OCI-LY3 (cell line): ENCODE results near the gene MAML1.
"Not testable (repeated sequence)": the region's sequence is repeated elsewhere in the genome, so short reads cannot be mapped to it uniquely, and the experiment has no call there.

Source experiments
- H2AFZ ChIP-seq: fragments of 200-600, 300-600 bp; shearing (Covaris generic); 2 replicates; pipeline ENCODE4 v1.6.0; 2014; ENCODE audit warnings: antibody characterized with exemption, low read depth, low read length
- H3K27ac ChIP-seq: fragments of 200-600, 300-600 bp; sonication (generic); 2 replicates; pipeline ENCODE4 v1.5.1; 2014; ENCODE audit warnings: mild to moderate bottlenecking, low read length, moderate library complexity, mixed read lengths
- H3K27me3 ChIP-seq: fragments of 200-600, 300-600 bp; sonication (generic); 2 replicates; pipeline ENCODE4 v1.6.1; 2014; ENCODE audit warnings: low read depth, low read length, mixed read lengths
- H3K36me3 ChIP-seq: fragments of 200-600, 300-600 bp; sonication (generic); replicated peaks from 2 replicates; pipeline ENCODE3; 2014; ENCODE audit warnings: low read depth, low read length, mixed read lengths
- H3K4me1 ChIP-seq: fragments of 300-600, 200-600 bp; sonication (generic); 2 replicates; pipeline ENCODE4 v1.6.1; 2014; ENCODE audit warnings: low read length, mixed read lengths
- H3K4me2 ChIP-seq: fragments of 200-600, 300-600 bp; sonication (generic); 2 replicates; pipeline ENCODE4 v1.6.1; 2014; ENCODE audit warnings: low read length, mixed read lengths
- H3K4me3 ChIP-seq: fragments of 300-600, 200-600 bp; sonication (generic); 2 replicates; pipeline ENCODE4 v1.5.1; 2014; ENCODE audit warnings: antibody characterized with exemption, mild to moderate bottlenecking, low read length, moderate library complexity
- H3K79me2 ChIP-seq: fragments of 300-600, 200-600 bp; shearing (Covaris generic); 2 replicates; pipeline ENCODE4 v1.6.1; 2014; ENCODE audit warnings: mild to moderate bottlenecking, low read length, mixed read lengths
- H3K9ac ChIP-seq: fragments of 300-600, 200-600 bp; shearing (Covaris generic); 2 replicates; pipeline ENCODE4 v1.6.0; 2014; ENCODE audit warnings: mild to moderate bottlenecking, low read length, moderate library complexity
- H3K9me3 ChIP-seq: fragments of 200-600, 300-600 bp; shearing (Covaris generic); 2 replicates; pipeline ENCODE4 v1.6.1; 2014; ENCODE audit warnings: low read length, mixed read lengths; ENCODE audit not compliant: insufficient read depth
- H4K20me1 ChIP-seq: fragments of 200-600, 300-600 bp; sonication (generic); 2 replicates; pipeline ENCODE4 v1.6.1; 2016; ENCODE audit warnings: low read length, mixed read lengths; ENCODE audit not compliant: insufficient read depth
- EZH2phosphoT487 ChIP-seq: fragments of 200-600 bp; shearing (Covaris generic); IDR thresholded peaks from 2 replicates; pipeline ENCODE4 v1.6.1; 2018; ENCODE audit warnings: antibody characterized with exemption, mixed run types, low read depth
- TF ChIP-seq, protein P1 (sequence below): fragments of 200-600, 300-600 bp; sonication (generic); IDR thresholded peaks from 2 replicates; pipeline ENCODE4 v1.5.1; 2014; ENCODE audit warnings: antibody characterized with exemption, low read length, low read depth

MAML1 gene

DNA sequence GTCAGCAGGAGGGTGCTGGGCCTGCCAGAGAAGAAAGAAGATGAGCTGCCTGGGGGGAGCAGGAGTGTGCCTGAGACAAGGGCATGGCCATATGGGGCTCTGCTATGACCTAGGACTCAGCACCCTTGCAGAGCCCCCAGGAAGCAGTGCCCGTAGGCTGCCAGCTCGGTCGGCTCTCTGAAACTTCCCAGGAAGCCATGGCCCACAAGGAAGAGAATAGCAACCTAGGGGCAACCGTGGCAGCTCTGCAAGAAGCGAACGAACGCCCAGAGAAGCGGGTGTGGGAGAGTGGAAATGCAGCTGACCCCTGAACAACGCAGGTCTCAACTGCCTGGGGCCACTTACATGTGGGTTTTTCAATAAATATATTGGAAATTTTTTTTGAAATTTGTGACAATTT, 50.5 kb downstream of the MAML1 start:
- Histone ChIP-seq H3K9me3 (no peaks in the 10 kb centered on the region), H3K36me3 (peaks cover 3% of the 10 kb centered on the region), H3K79me2 (no peaks in the 10 kb centered on the region), H4K20me1 (no peaks in the 10 kb centered on the region), H3K27ac (no peak overlapping the region), H3K4me2 (no peak overlapping the region), H3K4me1 (no peaks in the 10 kb centered on the region), H3K27me3 (no peaks in the 10 kb centered on the region), H3K4me3 (no peak overlapping the region), H2AFZ (no peak overlapping the region), H3K9ac (no peak overlapping the region)
- no peak for TF ChIP-seq EZH2phosphoT487
- TF ChIP-seq, protein P1, sequence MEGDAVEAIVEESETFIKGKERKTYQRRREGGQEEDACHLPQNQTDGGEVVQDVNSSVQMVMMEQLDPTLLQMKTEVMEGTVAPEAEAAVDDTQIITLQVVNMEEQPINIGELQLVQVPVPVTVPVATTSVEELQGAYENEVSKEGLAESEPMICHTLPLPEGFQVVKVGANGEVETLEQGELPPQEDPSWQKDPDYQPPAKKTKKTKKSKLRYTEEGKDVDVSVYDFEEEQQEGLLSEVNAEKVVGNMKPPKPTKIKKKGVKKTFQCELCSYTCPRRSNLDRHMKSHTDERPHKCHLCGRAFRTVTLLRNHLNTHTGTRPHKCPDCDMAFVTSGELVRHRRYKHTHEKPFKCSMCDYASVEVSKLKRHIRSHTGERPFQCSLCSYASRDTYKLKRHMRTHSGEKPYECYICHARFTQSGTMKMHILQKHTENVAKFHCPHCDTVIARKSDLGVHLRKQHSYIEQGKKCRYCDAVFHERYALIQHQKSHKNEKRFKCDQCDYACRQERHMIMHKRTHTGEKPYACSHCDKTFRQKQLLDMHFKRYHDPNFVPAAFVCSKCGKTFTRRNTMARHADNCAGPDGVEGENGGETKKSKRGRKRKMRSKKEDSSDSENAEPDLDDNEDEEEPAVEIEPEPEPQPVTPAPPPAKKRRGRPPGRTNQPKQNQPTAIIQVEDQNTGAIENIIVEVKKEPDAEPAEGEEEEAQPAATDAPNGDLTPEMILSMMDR: no peak

DNA sequence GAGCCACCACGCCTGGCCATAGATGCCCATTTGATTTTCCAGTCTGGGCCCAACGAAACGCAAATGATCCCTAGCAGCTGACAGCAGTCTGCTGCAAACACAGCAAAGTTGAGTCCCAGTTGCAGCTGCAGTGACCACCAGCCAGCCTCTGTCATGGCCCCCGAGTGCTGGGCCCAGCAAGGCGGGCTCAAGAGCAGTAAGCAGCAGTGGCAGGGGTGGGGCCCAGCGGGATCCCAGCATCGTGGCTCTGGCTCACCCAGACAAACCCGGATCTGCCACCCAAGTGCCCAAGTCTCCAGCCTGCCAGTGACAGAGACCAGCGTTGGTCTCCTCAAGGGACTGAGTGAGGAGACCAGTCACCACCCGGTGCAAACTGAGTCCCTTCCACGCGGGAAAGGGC, 54.2 kb downstream of the MAML1 start:
- H3K4me1 ChIP-seq: no peaks in the 10 kb centered on the region
- H3K27me3 ChIP-seq: no peaks in the 10 kb centered on the region
- H4K20me1 ChIP-seq: no peaks in the 10 kb centered on the region
- no peaks in the 10 kb centered on the region for H3K9me3 ChIP-seq
- no peak overlapping the region for H3K27ac ChIP-seq
- no peak overlapping the region for H3K4me3 ChIP-seq
- no peak overlapping the region for H3K9ac ChIP-seq
- H3K79me2 ChIP-seq: no peaks in the 10 kb centered on the region
- no peaks in the 10 kb centered on the region for H3K36me3 ChIP-seq
- no peak overlapping the region for H2AFZ ChIP-seq
- no peak for TF ChIP-seq EZH2phosphoT487
- TF ChIP-seq, protein P1: no peak
- H3K4me2 ChIP-seq: no peak overlapping the region

DNA sequence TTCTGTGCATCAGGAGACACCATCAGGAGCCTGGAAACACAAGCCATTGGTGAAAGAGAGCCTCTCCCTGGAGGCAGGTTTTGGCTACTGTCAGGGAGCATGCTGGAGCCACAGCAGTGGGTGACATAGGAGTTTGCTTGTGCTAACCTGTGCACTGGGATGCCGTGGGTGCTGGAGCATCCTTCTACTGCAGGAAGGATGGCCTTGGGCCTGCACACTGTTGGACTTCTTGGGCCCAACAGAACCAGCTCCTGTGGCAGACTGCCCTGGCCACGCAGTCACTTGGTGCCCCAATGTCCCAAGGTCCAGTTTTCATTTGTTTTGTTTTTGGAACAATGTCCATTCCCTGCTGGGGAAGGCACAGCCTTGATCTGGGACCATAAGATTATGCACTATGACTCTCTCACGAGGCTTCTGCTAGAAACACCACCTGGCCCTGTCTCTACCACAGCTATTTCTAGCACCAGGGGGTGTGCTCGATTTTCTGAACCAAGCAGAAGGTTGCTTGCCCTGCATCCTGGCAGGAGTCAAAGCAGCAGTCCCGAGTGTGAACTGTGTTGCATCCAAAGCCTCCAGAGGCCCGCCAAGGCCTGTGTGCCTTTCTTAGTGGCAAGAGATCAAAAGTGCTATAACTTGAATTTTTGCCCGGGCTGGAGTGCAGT, 55.7 kb downstream of the MAML1 start:
- Histone ChIP-seq H4K20me1 (no peaks in the 10 kb centered on the region), H3K4me3 (no peak overlapping the region), H2AFZ (no peak overlapping the region), H3K27ac (no peak overlapping the region), H3K9ac (no peak overlapping the region), H3K36me3 (no peaks in the 10 kb centered on the region), H3K4me2 (no peak overlapping the region), H3K4me1 (no peaks in the 10 kb centered on the region), H3K79me2 (no peaks in the 10 kb centered on the region), H3K9me3 (no peaks in the 10 kb centered on the region), H3K27me3 (no peaks in the 10 kb centered on the region)
- TF ChIP-seq EZH2phosphoT487: no peak
- TF ChIP-seq, protein P1: no peak

DNA sequence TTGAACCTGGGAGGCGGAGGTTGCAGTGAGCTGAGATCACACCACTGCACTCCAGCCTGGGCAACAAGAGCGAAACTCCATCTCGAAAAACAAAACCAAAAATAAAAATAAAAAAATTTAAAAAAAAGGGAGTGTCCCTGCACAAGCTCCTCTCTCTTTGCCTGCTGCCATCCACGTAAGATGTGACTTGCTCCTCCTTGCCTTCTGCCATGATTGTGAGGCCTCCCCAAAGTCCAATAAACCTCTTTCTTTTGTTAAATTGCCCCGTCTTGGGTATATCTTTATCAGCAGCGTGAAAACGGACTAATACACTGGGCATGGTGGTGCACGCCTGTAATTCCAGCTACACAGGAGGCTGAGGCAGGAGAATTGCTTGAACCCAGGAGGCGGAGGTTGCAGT, 56.7 kb downstream of the MAML1 start:
- H3K79me2 ChIP-seq, H3K4me2 ChIP-seq, H2AFZ ChIP-seq, H3K4me1 ChIP-seq, H3K36me3 ChIP-seq, H3K27me3 ChIP-seq, H3K27ac ChIP-seq, H3K4me3 ChIP-seq, H3K9me3 ChIP-seq, H3K9ac ChIP-seq, H4K20me1 ChIP-seq: not testable (repeated sequence)
